Mucosa of gallbladder (tissue), 1 donor: ENCODE results near the gene SREBF1. TPM values are rescaled to one million over a fixed set of nuclear protein-coding genes. Genes with fewer than 3 reads are reported as not detected.
"Not testable (repeated sequence)": the region's sequence is repeated elsewhere in the genome, so short reads cannot be mapped to it uniquely, and the experiment has no call there.

ENCODE experiments used
- DNase-seq: peaks from one replicate; pipeline ENCODE4 v3.0.0-alpha.2; 2020; ENCODE audit warnings: low spot score
- total RNA-seq: library from RNA; stranded (reverse); gene quantifications from one replicate; pipeline ENCODE4 v1.2.1, GENCODE V29; 2021
- donor health status: DM: no; HTN: no; CAD: no.

Gene SREBF1
- total RNA-seq, 1 donor from 2014 or later = 129 TPM

GRCh38 chr17:17812211-17813054 is 24.4 kb downstream of the SREBF1 start:
- peak; percentile 60 for DNase-seq

- no peak for DNase-seq
Observed at GRCh38 chr17:17811381-17812210, 25.2 kb downstream of the SREBF1 start.

GRCh38 chr17:17810895-17811248 is 25.9 kb downstream of the SREBF1 start:
- no peak for DNase-seq

GRCh38 chr17:17810084-17810894 is 26.5 kb downstream of the SREBF1 start:
- no peak for DNase-seq

- no peak for DNase-seq
Observed at GRCh38 chr17:17809531-17810083, 27.2 kb downstream of the SREBF1 start.

- no peak for DNase-seq
Observed at GRCh38 chr17:17808706-17809432, 27.9 kb downstream of the SREBF1 start.

- not testable (repeated sequence) for DNase-seq
Observed at GRCh38 chr17:17808200-17808599, 28.6 kb downstream of the SREBF1 start.

GRCh38 chr17:17807440-17807839 is 29.3 kb downstream of the SREBF1 start:
- no peak for DNase-seq

- no peak for DNase-seq
Observed at GRCh38 chr17:17806611-17807274, 30.0 kb downstream of the SREBF1 start.

- DNase-seq = no peak
Observed at GRCh38 chr17:17806035-17806434, 30.8 kb downstream of the SREBF1 start.

- no peak for DNase-seq
Observed at GRCh38 chr17:17805575-17805974, 31.2 kb downstream of the SREBF1 start.

- DNase-seq = no peak
Observed at GRCh38 chr17:17804007-17804406, 32.8 kb downstream of the SREBF1 start.

- no peak for DNase-seq
Observed at GRCh38 chr17:17801800-17802481, 34.8 kb downstream of the SREBF1 start.

- DNase-seq = no peak
Observed at GRCh38 chr17:17800504-17801021, 36.2 kb downstream of the SREBF1 start.

- no peak for DNase-seq
Observed at GRCh38 chr17:17798573-17799255, 38.1 kb downstream of the SREBF1 start.

- DNase-seq = no peak
Observed at GRCh38 chr17:17798010-17798556, 38.7 kb downstream of the SREBF1 start.

- no peak for DNase-seq
Observed at GRCh38 chr17:17797119-17797809, 39.5 kb downstream of the SREBF1 start.

- no peak for DNase-seq
Observed at GRCh38 chr17:17796787-17797061, 40.1 kb downstream of the SREBF1 start.
